Activated effector memory CD4-positive, alpha-beta T cell treated with anti-CD3 and anti-CD28 coated beads, Interleukin-2, amount 50 U/mL, for 16 hours (primary cell): ENCODE measurements around the gene KLF1.

Experiments used
- DNase-seq: peaks from one replicate; pipeline ENCODE4 v3.0.0-alpha.2; 2020

The KLF1 gene

DNA sequence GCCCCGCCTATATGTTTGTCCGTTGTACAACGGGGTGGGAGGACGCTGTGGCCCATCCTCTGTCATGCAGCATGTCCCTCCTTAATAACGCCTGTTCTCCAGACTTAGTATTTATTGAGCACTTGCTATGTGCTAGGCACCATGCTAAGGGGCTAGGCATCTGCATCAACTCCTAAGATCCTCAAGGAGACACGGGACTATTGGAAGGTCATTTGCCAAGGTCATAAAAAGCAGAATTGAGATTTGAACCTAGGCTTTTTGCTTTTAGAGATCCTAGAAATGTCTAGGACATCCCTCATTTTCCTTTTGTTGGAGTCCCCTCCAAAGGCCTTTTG lies 50.5 kb downstream of the KLF1 start:
- DNase-seq = no peak

DNA sequence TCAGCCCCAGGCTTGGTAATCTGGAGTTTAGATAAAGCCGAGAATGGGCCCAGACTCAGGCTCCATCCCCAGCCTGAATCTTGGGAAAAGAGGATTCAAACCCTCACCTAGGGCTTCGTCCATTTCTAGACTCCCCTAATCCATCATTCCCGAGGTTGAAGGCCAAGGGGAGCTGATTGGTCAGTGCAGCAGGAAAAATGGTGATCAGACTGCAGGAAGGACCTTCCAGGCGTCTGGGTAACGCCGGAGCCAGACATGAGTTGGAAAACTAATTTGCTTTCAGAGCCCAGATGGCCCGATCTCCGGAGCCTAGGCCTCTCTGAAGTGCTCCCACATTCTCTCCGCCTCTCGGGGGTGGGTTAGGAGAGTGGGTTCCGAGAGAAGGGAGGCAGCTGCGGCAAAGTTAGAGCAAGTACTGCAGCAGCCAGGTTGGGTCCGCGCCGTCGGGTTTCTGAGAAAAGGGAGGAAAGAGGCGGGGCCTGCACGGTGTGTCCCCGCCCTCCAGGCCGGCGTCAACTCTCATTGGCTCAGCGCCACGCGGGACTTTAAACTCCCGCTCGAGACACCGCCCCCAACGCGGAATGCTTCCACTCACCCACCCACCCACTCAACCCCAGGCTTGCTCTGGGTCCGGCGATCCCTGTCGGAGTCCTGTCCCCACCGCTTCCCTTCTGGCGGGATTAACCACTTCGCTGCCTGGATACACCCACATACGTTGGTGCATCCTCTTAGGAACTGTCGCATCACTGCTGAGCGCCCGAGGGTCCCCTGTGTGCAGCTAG lies 51.8 kb downstream of the KLF1 start:
- peak; percentile 70 for DNase-seq

DNA sequence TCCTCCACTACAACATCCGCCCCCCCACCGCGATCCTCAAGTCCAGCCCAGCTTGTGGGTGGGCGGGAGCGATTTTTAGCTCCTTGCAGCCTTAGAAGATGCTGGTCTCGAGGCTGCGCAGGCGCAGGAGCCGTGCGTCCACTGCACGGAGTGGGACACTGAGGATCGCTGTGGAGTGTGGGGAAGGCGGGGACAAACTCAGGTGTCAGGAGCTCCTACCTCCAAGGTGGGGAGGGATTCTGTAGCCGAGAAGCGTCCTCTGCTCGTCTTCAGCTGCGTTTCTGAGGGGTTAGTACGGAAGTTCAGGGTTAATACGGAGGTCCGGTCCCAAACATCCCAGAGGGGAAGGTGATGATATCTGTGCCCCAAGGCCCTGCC lies 52.4 kb downstream of the KLF1 start, which contains the start of gene RTBDN:
RTBDN (minus strand) TSS at position 14 of the 378 bp plus-strand sequence. CDS start 4,600 bp downstream, outside the sequence.
- no peak for DNase-seq
